Upper lobe of left lung (tissue), 4 donors: ENCODE measurements around the gene GPR183.

ENCODE experiments used
- EP300 ChIP-seq, 4 donors: sonication (generic); formaldehyde crosslinking; IDR thresholded peaks; one replicate each; pipeline ENCODE4 v1.5.1; 2017; ENCODE audit warnings: antibody characterized with exemption in 4 of 4, control low read depth in 2 of 4
- POLR2A ChIP-seq, 4 donors: fragments of 450-650 bp; IDR thresholded peaks; one replicate each; pipeline ENCODE4 v1.5.1; 2016 to 2017; ENCODE audit warnings: antibody characterized with exemption in 4 of 4, mild to moderate bottlenecking in 2 of 4
- TF ChIP-seq, protein P1 (sequence below), 6 experiments: fragments of 450-650 bp in 4 of 6; fragments of 200-600 bp in 2 of 6; sonication (generic) in 2 of 6; IDR thresholded peaks; one replicate each; pipeline ENCODE4 v1.5.1; 2016 to 2019; ENCODE audit warnings: antibody characterized with exemption in 6 of 6

DNA sequence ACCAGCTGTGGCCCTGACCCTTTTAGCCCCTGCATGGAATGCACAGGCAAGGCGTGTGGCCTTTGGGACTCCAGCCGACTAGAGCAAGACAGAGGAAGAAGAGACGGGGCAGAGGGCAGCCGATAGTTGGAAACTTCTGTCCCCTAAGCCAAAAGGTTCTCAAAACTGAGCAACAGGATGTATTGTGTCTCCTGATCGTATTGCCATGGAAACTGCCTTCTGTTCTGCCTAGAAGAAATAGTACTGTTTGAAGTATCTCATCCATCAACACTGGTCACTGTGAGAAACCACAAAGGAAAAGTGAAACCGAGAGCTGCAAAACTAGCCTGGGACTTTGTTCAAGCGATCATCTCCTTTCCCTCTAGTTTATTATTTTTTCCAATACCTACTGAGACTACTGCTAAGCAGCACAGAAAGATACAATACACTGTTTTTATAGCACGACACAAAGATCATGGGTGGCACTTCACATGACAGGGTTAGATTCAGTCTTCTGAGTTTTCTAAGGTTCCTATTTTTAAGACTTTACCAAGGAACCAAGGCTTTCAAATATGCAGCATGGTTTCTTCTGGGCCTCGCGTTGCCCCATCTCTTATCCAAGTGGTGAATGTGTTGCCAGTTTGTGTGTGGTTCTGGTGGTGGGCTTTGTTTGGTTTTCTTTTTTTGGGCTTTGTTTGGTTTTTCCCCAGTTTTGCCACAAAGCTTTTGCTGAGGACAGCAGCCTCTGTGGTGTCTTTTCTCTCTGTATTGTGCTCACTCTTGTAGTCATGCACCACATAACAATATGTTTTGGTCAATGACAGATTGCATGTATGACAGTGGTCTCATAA, 49.3 kb upstream of the GPR183 start:
- TF ChIP-seq, protein P1, sequence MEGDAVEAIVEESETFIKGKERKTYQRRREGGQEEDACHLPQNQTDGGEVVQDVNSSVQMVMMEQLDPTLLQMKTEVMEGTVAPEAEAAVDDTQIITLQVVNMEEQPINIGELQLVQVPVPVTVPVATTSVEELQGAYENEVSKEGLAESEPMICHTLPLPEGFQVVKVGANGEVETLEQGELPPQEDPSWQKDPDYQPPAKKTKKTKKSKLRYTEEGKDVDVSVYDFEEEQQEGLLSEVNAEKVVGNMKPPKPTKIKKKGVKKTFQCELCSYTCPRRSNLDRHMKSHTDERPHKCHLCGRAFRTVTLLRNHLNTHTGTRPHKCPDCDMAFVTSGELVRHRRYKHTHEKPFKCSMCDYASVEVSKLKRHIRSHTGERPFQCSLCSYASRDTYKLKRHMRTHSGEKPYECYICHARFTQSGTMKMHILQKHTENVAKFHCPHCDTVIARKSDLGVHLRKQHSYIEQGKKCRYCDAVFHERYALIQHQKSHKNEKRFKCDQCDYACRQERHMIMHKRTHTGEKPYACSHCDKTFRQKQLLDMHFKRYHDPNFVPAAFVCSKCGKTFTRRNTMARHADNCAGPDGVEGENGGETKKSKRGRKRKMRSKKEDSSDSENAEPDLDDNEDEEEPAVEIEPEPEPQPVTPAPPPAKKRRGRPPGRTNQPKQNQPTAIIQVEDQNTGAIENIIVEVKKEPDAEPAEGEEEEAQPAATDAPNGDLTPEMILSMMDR (IDR thresholded peaks at IDR 0.05), result no peak
- TF ChIP-seq EP300 (IDR thresholded peaks at IDR 0.05) (no peak), POLR2A (IDR thresholded peaks at IDR 0.05) (peak in 1 of 4 donors; percentile 43)
